Non-pigmented ciliary epithelial cell (primary cell): ENCODE data around the gene MCM8.

ENCODE experiments used
- DNase-seq: peaks from one replicate; pipeline ENCODE4 v3.0.0-alpha.2; 2010; ENCODE audit warnings: low read depth

Gene MCM8

GRCh38 chr20:5950271-5951031, at the start of gene MCM8, which contains the start of gene TRMT6:
Gene MCM8 (plus strand): TSS chr20:5950652. CDS start chr20:5952016, 1,364 bp downstream.
Gene TRMT6 (minus strand): TSS chr20:5950533. CDS start chr20:5950405, 128 bp downstream.
- peak; percentile 67 for DNase-seq

GRCh38 chr20:5900908-5901307, 49.5 kb upstream of the MCM8 start:
- no peak for DNase-seq

GRCh38 chr20:5908981-5909380, 41.5 kb upstream of the MCM8 start:
- peak; percentile 31 for DNase-seq

GRCh38 chr20:5910186-5910585, 40.3 kb upstream of the MCM8 start:
- no peak for DNase-seq

- no peak for DNase-seq
These were observed 37.3 kb upstream of the MCM8 start for GRCh38 chr20:5913166-5913565.

GRCh38 chr20:5914859-5915258, 35.6 kb upstream of the MCM8 start:
- no peak for DNase-seq

GRCh38 chr20:5918856-5919625, 31.4 kb upstream of the MCM8 start:
- DNase-seq = peak; percentile 22

- DNase-seq = no peak
These were observed 30.6 kb upstream of the MCM8 start for GRCh38 chr20:5919626-5920544.

GRCh38 chr20:5920581-5920980, 29.9 kb upstream of the MCM8 start:
- DNase-seq = no peak

- DNase-seq = no peak
These were observed 27.0 kb upstream of the MCM8 start for GRCh38 chr20:5923493-5923892.

GRCh38 chr20:5925551-5925950, 24.9 kb upstream of the MCM8 start:
- no peak for DNase-seq

- DNase-seq = no peak
These were observed 22.5 kb upstream of the MCM8 start for GRCh38 chr20:5927749-5928462.

GRCh38 chr20:5928836-5929715, 21.4 kb upstream of the MCM8 start:
- no peak for DNase-seq

GRCh38 chr20:5931411-5931810, 19.0 kb upstream of the MCM8 start:
- no peak for DNase-seq

- DNase-seq = no peak
These were observed 17.7 kb upstream of the MCM8 start for GRCh38 chr20:5932796-5933195.

GRCh38 chr20:5933802-5934436, 16.5 kb upstream of the MCM8 start:
- DNase-seq = no peak

- no peak for DNase-seq
These were observed 15.1 kb upstream of the MCM8 start for GRCh38 chr20:5935384-5935783.

- no peak for DNase-seq
These were observed 14.2 kb upstream of the MCM8 start for GRCh38 chr20:5936238-5936637.

- DNase-seq = no peak
These were observed 11.9 kb upstream of the MCM8 start for GRCh38 chr20:5938456-5939029.

GRCh38 chr20:5945963-5946362, 4.5 kb upstream of the MCM8 start:
- DNase-seq = peak; percentile 26
